Measurements from ENCODE around the gene FRMD4A. TPM values are rescaled to one million over a fixed set of nuclear protein-coding genes. Genes with fewer than 3 reads are reported as not detected.
A peak's percentile ranks its signal among the peaks of the same experiment; 100 is the strongest.

FRMD4A gene
- total and polyA plus RNA-seq, 10 of the 15 experiments (the other 5 are each of a cell fraction or from before 2014, with no cell fraction given) = 17.8 to 75.2 (median 39.1) TPM

DNA sequence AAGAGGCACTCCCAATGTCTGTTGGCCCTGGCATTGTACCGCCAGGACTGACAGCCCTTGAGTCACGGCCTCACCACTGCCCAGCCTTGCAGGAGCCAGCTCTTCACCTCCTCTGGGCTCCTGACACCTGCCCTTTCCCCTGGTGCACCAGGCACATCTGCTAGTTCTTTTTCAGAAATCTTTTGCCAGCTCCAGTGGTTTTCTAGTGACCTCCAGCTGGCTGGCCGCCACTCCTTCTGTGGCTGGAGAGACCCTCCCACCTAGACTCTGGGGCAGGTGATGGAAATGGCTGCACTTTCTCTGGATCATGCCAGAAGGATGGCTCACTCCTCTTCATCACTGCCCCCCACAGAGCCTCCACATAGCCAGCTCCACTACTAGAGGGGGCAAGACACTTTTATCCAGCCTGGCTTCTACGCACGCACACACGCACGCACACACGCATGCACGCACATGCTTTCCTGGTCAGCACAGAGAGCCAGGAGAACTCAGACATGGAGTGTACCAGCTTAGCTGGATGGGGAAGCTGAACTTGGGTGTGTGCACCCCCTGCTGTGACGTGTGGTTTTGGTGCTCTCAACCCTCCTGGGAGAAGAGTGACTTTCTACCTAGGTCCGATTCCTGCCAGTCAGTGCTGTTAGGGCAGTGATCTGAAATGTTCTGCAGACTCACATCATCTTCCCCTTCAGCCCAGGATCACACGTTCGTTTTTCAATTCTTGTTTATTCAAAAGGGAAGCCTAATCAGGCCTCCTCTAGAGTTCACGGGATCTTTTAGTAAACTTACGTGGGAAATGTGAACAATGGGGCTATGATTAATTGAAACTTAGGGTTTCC is 522.0 kb downstream of the FRMD4A start:
- CTCF ChIA-PET = interaction anchor here (0.6 to 1.0 kb wide), 2 partner anchors 25 to 285 kb away, joined by 3 read pairs; no protein-coding TSS in a partner anchor
- peak; percentile 80 for ATAC-seq
- TF ChIP-seq NR2C1 (IDR thresholded peaks at IDR 0.05) (no peak), MEF2B (IDR thresholded peaks at IDR 0.05; ENCODE audit: partially characterized antibody, poor library complexity, severe bottlenecking) (peak; percentile 91), ATF7 (IDR thresholded peaks at IDR 0.05; ENCODE audit: low read depth) (peak; percentile 65), RFX5 (IDR thresholded peaks at IDR 0.05; ENCODE audit: low read depth, low read length) (no peak), YBX1 (IDR thresholded peaks at IDR 0.05) (no peak), RB1 (IDR thresholded peaks at IDR 0.05; ENCODE audit: borderline replicate concordance) (no peak), STAT3 (IDR thresholded peaks at IDR 0.05; ENCODE audit: low read depth, low read length) (no peak), ZNF217 (IDR thresholded peaks at IDR 0.05) (no peak), NR2F1 (conservative IDR thresholded peaks at IDR 0.05) (no peak), SUPT20H (IDR thresholded peaks at IDR 0.05; ENCODE audit: borderline replicate concordance, control insufficient read depth, low read depth, low read length) (no peak), GATAD2B (conservative IDR thresholded peaks at IDR 0.05; ENCODE audit: low read depth) (no peak), EP300 (IDR thresholded peaks at IDR 0.05; ENCODE audit: borderline replicate concordance in 1 of 2, control insufficient read depth in 1 of 2, low read depth in 2 of 2, low read length in 2 of 2) (0 out of 4 replicates have a peak, but pooled peaks have one; percentile 7 to 9), TCF12 (IDR thresholded peaks at IDR 0.05; ENCODE audit: low read depth, low read length) (no peak), MYC (IDR thresholded peaks at IDR 0.05; ENCODE audit: insufficient read depth, insufficient read length, insufficient replicate concordance, low read length, severe bottlenecking) (no peak), SP1 (IDR thresholded peaks at IDR 0.05; ENCODE audit: low read depth, low read length) (no peak)
- TF ChIP-seq, protein P1, sequence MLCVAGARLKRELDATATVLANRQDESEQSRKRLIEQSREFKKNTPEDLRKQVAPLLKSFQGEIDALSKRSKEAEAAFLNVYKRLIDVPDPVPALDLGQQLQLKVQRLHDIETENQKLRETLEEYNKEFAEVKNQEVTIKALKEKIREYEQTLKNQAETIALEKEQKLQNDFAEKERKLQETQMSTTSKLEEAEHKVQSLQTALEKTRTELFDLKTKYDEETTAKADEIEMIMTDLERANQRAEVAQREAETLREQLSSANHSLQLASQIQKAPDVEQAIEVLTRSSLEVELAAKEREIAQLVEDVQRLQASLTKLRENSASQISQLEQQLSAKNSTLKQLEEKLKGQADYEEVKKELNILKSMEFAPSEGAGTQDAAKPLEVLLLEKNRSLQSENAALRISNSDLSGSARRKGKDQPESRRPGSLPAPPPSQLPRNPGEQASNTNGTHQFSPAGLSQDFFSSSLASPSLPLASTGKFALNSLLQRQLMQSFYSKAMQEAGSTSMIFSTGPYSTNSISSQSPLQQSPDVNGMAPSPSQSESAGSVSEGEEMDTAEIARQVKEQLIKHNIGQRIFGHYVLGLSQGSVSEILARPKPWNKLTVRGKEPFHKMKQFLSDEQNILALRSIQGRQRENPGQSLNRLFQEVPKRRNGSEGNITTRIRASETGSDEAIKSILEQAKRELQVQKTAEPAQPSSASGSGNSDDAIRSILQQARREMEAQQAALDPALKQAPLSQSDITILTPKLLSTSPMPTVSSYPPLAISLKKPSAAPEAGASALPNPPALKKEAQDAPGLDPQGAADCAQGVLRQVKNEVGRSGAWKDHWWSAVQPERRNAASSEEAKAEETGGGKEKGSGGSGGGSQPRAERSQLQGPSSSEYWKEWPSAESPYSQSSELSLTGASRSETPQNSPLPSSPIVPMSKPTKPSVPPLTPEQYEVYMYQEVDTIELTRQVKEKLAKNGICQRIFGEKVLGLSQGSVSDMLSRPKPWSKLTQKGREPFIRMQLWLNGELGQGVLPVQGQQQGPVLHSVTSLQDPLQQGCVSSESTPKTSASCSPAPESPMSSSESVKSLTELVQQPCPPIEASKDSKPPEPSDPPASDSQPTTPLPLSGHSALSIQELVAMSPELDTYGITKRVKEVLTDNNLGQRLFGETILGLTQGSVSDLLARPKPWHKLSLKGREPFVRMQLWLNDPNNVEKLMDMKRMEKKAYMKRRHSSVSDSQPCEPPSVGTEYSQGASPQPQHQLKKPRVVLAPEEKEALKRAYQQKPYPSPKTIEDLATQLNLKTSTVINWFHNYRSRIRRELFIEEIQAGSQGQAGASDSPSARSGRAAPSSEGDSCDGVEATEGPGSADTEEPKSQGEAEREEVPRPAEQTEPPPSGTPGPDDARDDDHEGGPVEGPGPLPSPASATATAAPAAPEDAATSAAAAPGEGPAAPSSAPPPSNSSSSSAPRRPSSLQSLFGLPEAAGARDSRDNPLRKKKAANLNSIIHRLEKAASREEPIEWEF (IDR thresholded peaks at IDR 0.05; ENCODE audit: insufficient replicate concordance, low read depth, low read length) = no peak
- TF ChIP-seq, protein P2, sequence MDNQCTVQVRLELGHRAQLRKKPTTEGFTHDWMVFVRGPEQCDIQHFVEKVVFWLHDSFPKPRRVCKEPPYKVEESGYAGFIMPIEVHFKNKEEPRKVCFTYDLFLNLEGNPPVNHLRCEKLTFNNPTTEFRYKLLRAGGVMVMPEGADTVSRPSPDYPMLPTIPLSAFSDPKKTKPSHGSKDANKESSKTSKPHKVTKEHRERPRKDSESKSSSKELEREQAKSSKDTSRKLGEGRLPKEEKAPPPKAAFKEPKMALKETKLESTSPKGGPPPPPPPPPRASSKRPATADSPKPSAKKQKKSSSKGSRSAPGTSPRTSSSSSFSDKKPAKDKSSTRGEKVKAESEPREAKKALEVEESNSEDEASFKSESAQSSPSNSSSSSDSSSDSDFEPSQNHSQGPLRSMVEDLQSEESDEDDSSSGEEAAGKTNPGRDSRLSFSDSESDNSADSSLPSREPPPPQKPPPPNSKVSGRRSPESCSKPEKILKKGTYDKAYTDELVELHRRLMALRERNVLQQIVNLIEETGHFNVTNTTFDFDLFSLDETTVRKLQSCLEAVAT (IDR thresholded peaks at IDR 0.05) = 0 out of 2 replicates have a peak, but pooled peaks have one; percentile 28

More for the DNA sequence above, 522.0 kb downstream of the FRMD4A start:
- TSS peak; percentile 31 for BruUV-seq (replicated peaks)
- Histone ChIP-seq H3K4me2 (ENCODE audit: control insufficient read depth, insufficient read depth) (no peak overlapping the region), H2AFZ (ENCODE audit: control insufficient read depth, low read depth, low read length) (no peak overlapping the region), H3K9me3 (replicated peaks; ENCODE audit: control insufficient read depth, insufficient read depth, low read length) (no peaks in the 10 kb centered on the region), H4K20me1 (ENCODE audit: control insufficient read depth, insufficient read depth) (no peaks in the 10 kb centered on the region), H3K9ac (ENCODE audit: control insufficient read depth, insufficient read depth, low read length) (no peak overlapping the region), H3K4me3 (no peak overlapping the region), H3K27ac (ENCODE audit: control insufficient read depth, insufficient read depth) (no peak overlapping the region), H3K36me3 (ENCODE audit: control insufficient read depth in 2 of 2, insufficient read depth in 2 of 2, low read length in 1 of 2) (peaks cover 0 to 2% of the 10 kb centered on the region in 2 experiments; a peak in 3 of 4 replicates), H3K4me1 (ENCODE audit: control insufficient read depth, insufficient read depth, low read length) (peaks cover 12% of the 10 kb centered on the region), H3K27me3 (replicated peaks in 1 of 2; ENCODE audit: control insufficient read depth in 2 of 2, insufficient read depth in 2 of 2, low read length in 1 of 2) (no peaks in the 10 kb centered on the region), H3K79me2 (ENCODE audit: control insufficient read depth, insufficient read depth, low read length) (no peaks in the 10 kb centered on the region)
- SMC1A ChIA-PET (ENCODE audit: uncharacterized antibody, unreplicated experiment) = interaction anchor here (0.5 to 1.2 kb wide), 4 partner anchors 22 to 96 kb away, joined by 3 read pairs; no protein-coding TSS in a partner anchor
- in situ Hi-C loops (cut with MboI) (no loop called here), intact Hi-C loops (cut with micrococcal nuclease; ENCODE audit: unreplicated experiment) (no loop called here)
- WGBS (ENCODE audit: insufficient coverage, insufficient replicate concordance, low lambda C conversion rate, missing lambda C conversion rate) = 52% methylated on average over 15 of the region's 15 CpGs
- DNase-seq (ENCODE audit: low read depth, low spot score) (no peak), FAIRE-seq (no peak)
- POLR2A ChIA-PET = interaction anchor here (1.6 kb wide), 1 partner anchor 13 kb away, joined by 4 read pairs; no protein-coding TSS in a partner anchor
- RAD21 ChIA-PET (ENCODE audit: unreplicated experiment) = no interaction called here

Measured in GM12878 (cell line).